Measurements from ENCODE around the gene GNAL. TPM values are rescaled to one million over a fixed set of nuclear protein-coding genes. Genes with fewer than 3 reads are reported as not detected.

Gene GNAL
- total and polyA plus RNA-seq, 2 of the 4 experiments (the other 2 are of a cell fraction), result 0.15 to 0.36 TPM

DNA sequence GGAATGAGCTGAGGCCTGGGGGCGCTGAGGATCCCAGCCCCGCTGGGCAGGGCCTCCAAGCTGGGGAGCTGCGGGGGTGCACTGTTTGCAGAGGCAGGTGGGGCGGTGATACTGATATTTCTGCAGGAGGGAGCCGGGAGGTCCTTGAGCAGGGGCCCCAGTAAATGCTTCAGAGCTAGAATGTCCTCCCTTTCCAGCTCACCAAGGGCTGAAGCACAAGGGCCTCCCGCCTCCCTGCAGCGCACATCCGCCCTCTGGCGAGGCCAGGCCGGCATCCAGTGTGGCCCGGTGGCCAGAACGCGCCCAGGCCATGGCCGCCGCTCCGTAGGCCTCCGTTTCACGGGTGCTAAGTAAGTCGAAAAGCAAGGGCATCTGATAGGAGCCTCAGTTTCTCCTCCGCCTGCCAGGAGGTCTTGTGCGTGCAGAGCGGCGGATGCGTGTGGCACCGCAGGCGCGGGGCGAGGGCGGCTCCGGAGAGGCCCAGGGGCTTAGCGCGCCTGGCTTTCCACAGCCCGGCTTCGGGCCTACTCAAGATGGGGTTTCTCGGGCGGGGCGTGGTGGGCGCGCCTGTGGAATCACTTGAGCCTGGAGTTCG lies 132.7 kb downstream of the GNAL start:
- H2BK20ac ChIP-seq (ENCODE audit: low read depth, low read length), result no peak overlapping the region
- H2BK15ac ChIP-seq (ENCODE audit: low read depth, low read length), result no peak overlapping the region
- H3K79me1 ChIP-seq (ENCODE audit: low read depth in 1 of 2, low read length in 2 of 2), result no peaks in the 10 kb centered on the region
- H3K4ac ChIP-seq (ENCODE audit: low read depth, low read length), result no peak overlapping the region
- POLR2A ChIA-PET (ENCODE audit: unreplicated experiment), result no interaction called here
- H4K91ac ChIP-seq (ENCODE audit: insufficient read depth, low read depth, low read length), result no peak overlapping the region
- H3K4me3 ChIP-seq (ENCODE audit: insufficient read depth, low read depth, low read length), result no peak overlapping the region
- H2AK9ac ChIP-seq (replicated peaks; ENCODE audit: low read depth, low read length, poor library complexity), result no peak overlapping the region
- H2BK5ac ChIP-seq (ENCODE audit: low read depth, low read length, poor library complexity, severe bottlenecking), result no peak overlapping the region
- no peak for DNase-seq
- intact Hi-C loops (cut with micrococcal nuclease), result no loop called here
- no peak overlapping the region for H3K4me2 ChIP-seq (ENCODE audit: low read depth, low read length)
- H3K9me3 ChIP-seq (ENCODE audit: control insufficient read depth, insufficient read depth, low read length), result no peaks in the 10 kb centered on the region
- dilution Hi-C loops (cut with HindIII; ENCODE audit: low sequenced_read_pairs, unreplicated experiment), result no loop called here
- H3K9ac ChIP-seq (ENCODE audit: low read depth, low read length), result no peak overlapping the region
- H3K4me1 ChIP-seq (ENCODE audit: control insufficient read depth, insufficient read depth, low read length), result no peaks in the 10 kb centered on the region
- no peak overlapping the region for H4K8ac ChIP-seq (ENCODE audit: low read depth in 2 of 2, low read length in 2 of 2)
- no TSS peak for BruUV-seq (replicated peaks)
- H3K18ac ChIP-seq (ENCODE audit: low read depth, low read length), result no peak overlapping the region
- H2AFZ ChIP-seq (replicated peaks; ENCODE audit: low read length, poor library complexity), result no peak overlapping the region
- no peaks in the 10 kb centered on the region for H4K20me1 ChIP-seq (ENCODE audit: insufficient read depth, low read length)
- no peak for TF ChIP-seq POLR2A (IDR thresholded peaks at IDR 0.05; ENCODE audit: low read depth, low read length)
- TF ChIP-seq NFE2L2 (IDR thresholded peaks at IDR 0.05; ENCODE audit: low read depth, low read length), result no peak
- no peak for TF ChIP-seq CHD1 (IDR thresholded peaks at IDR 0.05; ENCODE audit: low read depth, low read length)
- no peak for TF ChIP-seq MAFK (IDR thresholded peaks at IDR 0.05; ENCODE audit: low read depth, low read length)
- TF ChIP-seq, protein P1, sequence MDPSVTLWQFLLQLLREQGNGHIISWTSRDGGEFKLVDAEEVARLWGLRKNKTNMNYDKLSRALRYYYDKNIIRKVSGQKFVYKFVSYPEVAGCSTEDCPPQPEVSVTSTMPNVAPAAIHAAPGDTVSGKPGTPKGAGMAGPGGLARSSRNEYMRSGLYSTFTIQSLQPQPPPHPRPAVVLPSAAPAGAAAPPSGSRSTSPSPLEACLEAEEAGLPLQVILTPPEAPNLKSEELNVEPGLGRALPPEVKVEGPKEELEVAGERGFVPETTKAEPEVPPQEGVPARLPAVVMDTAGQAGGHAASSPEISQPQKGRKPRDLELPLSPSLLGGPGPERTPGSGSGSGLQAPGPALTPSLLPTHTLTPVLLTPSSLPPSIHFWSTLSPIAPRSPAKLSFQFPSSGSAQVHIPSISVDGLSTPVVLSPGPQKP (IDR thresholded peaks at IDR 0.05; ENCODE audit: borderline replicate concordance, low read depth, low read length), result no peak
- TF ChIP-seq SMC3 (IDR thresholded peaks at IDR 0.05; ENCODE audit: low read depth, low read length), result no peak
- TF ChIP-seq RAD21 (IDR thresholded peaks at IDR 0.05; ENCODE audit: low read length), result no peak
- no peak for TF ChIP-seq FOS (IDR thresholded peaks at IDR 0.05; ENCODE audit: low read depth, low read length)
- TF ChIP-seq RCOR1 (IDR thresholded peaks at IDR 0.05; ENCODE audit: insufficient replicate concordance, low read length), result no peak
- no peak for TF ChIP-seq MXI1 (IDR thresholded peaks at IDR 0.05; ENCODE audit: borderline replicate concordance, low read depth, low read length)
- TF ChIP-seq BHLHE40 (IDR thresholded peaks at IDR 0.05; ENCODE audit: low read depth, low read length), result no peak
- TF ChIP-seq, protein P2, sequence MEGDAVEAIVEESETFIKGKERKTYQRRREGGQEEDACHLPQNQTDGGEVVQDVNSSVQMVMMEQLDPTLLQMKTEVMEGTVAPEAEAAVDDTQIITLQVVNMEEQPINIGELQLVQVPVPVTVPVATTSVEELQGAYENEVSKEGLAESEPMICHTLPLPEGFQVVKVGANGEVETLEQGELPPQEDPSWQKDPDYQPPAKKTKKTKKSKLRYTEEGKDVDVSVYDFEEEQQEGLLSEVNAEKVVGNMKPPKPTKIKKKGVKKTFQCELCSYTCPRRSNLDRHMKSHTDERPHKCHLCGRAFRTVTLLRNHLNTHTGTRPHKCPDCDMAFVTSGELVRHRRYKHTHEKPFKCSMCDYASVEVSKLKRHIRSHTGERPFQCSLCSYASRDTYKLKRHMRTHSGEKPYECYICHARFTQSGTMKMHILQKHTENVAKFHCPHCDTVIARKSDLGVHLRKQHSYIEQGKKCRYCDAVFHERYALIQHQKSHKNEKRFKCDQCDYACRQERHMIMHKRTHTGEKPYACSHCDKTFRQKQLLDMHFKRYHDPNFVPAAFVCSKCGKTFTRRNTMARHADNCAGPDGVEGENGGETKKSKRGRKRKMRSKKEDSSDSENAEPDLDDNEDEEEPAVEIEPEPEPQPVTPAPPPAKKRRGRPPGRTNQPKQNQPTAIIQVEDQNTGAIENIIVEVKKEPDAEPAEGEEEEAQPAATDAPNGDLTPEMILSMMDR (conservative IDR thresholded peaks at IDR 0.05; ENCODE audit: low read depth, low read length), result no peak
- TF ChIP-seq RFX5 (IDR thresholded peaks at IDR 0.05; ENCODE audit: low read depth, low read length), result no peak
- no peak for TF ChIP-seq CEBPB (IDR thresholded peaks at IDR 0.05; ENCODE audit: low read depth, low read length)
- no peak for TF ChIP-seq MAZ (IDR thresholded peaks at IDR 0.05; ENCODE audit: borderline replicate concordance, low read depth, low read length)
- TF ChIP-seq, protein P3, sequence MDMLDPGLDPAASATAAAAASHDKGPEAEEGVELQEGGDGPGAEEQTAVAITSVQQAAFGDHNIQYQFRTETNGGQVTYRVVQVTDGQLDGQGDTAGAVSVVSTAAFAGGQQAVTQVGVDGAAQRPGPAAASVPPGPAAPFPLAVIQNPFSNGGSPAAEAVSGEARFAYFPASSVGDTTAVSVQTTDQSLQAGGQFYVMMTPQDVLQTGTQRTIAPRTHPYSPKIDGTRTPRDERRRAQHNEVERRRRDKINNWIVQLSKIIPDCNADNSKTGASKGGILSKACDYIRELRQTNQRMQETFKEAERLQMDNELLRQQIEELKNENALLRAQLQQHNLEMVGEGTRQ (IDR thresholded peaks at IDR 0.05; ENCODE audit: low read depth, low read length), result no peak
- no peak overlapping the region for H3K14ac ChIP-seq (replicated peaks; ENCODE audit: low read depth, low read length)
- CTCF ChIA-PET, result no interaction called here
- H3K9me1 ChIP-seq (ENCODE audit: insufficient read depth, low read length), result no peaks in the 10 kb centered on the region
- H2BK120ac ChIP-seq (ENCODE audit: low read depth, low read length), result no peak overlapping the region
- no peak overlapping the region for H3K56ac ChIP-seq (ENCODE audit: extremely low read depth, insufficient read depth, low read length)
- no peak overlapping the region for H3K23ac ChIP-seq (ENCODE audit: low read depth, low read length)
- peaks cover 8% of the 10 kb centered on the region for H3K27me3 ChIP-seq (ENCODE audit: control insufficient read depth, insufficient read depth, low read length)
- H3K27ac ChIP-seq (ENCODE audit: insufficient read depth, low read length), result no peak overlapping the region
- H3K36me3 ChIP-seq (ENCODE audit: control insufficient read depth, insufficient read depth, low read length), result no peaks in the 10 kb centered on the region
- H4K5ac ChIP-seq (ENCODE audit: low read depth, low read length), result no peak overlapping the region
- 90% methylated on average over 8 of the region's 40 CpGs; no CpG with 5 or more reads in 1 of the 2 experiments for WGBS, 2 experiments (ENCODE audit: extremely low coverage in 2 of 2, insufficient read length in 1 of 2)
- no peak for ATAC-seq (ENCODE audit: low read depth)
- in situ Hi-C loops (cut with MboI; ENCODE audit: low sequenced_read_pairs), result no loop called here
- H2AK5ac ChIP-seq (ENCODE audit: low read depth, low read length), result no peak overlapping the region
